Neural cell (in vitro differentiated cells): ENCODE data around the gene TRMU. TPM values are rescaled to one million over a fixed set of nuclear protein-coding genes. Genes with fewer than 3 reads are reported as not detected.

ENCODE experiments used
- H2AFZ ChIP-seq: fragments of 200-600, 300-800 bp; sonication (generic), shearing (Covaris generic); 2 replicates; pipeline ENCODE4 v1.6.0; 2014; ENCODE audit warnings: low read depth, mild to moderate bottlenecking, antibody characterized with exemption, low read length, moderate library complexity
- H3F3A ChIP-seq: fragments of 200-600 bp; shearing (Covaris generic); 2 replicates; pipeline ENCODE4 v1.6.1; 2016; ENCODE audit warnings: mild to moderate bottlenecking, moderate library complexity, mixed read lengths, antibody characterized with exemption, low read length; ENCODE audit not compliant: insufficient read depth, poor library complexity, severe bottlenecking
- H3K27ac ChIP-seq: fragments of 200-600, 300-800 bp; sonication (generic), shearing (Covaris generic); 2 replicates; pipeline ENCODE4 v1.5.1; 2014; ENCODE audit warnings: mild to moderate bottlenecking, low read length, moderate library complexity
- H3K27me3 ChIP-seq: fragments of 300-800, 200-600 bp; sonication (generic), shearing (Covaris generic); 2 replicates; pipeline ENCODE4 v1.6.0; 2014; ENCODE audit warnings: mild to moderate bottlenecking, low read depth, low read length, moderate library complexity; ENCODE audit not compliant: insufficient read depth
- H3K36me3 ChIP-seq: fragments of 300-800, 200-600 bp; sonication (generic), shearing (Covaris generic); 2 replicates; pipeline ENCODE4 v1.5.1; 2014; ENCODE audit warnings: mild to moderate bottlenecking, antibody characterized with exemption, low read length, moderate library complexity; ENCODE audit not compliant: insufficient read depth
- H3K4me2 ChIP-seq: fragments of 300-800, 200-600 bp; sonication (generic), shearing (Covaris generic); 2 replicates; pipeline ENCODE4 v1.6.0; 2014; ENCODE audit warnings: mild to moderate bottlenecking, low read length
- H3K4me3 ChIP-seq: fragments of 300-800, 200-600 bp; sonication (generic), shearing (Covaris generic); 2 replicates; pipeline ENCODE4 v1.5.1; 2014; ENCODE audit warnings: mild to moderate bottlenecking, low read length, moderate library complexity
- H3K79me2 ChIP-seq: fragments of 200-600 bp; shearing (Covaris generic); replicated peaks from 2 replicates; pipeline ENCODE4 v1.6.0; 2014; ENCODE audit warnings: mild to moderate bottlenecking, low read length, moderate library complexity; ENCODE audit not compliant: insufficient read depth
- H3K9ac ChIP-seq: fragments of 300-800, 200-600 bp; sonication (generic), shearing (Covaris generic); 2 replicates; pipeline ENCODE4 v1.6.1; 2016; ENCODE audit warnings: mild to moderate bottlenecking, low read length, mixed read lengths
- H3K9me2 ChIP-seq: fragments of 200-600 bp; shearing (Covaris generic); 2 replicates; pipeline ENCODE4 v1.6.1; 2016; ENCODE audit warnings: mild to moderate bottlenecking, low read length, mixed read lengths; ENCODE audit not compliant: insufficient read depth
- H3K9me3 ChIP-seq: fragments of 200-600, 300-800 bp; sonication (generic), shearing (Covaris generic); 2 replicates; pipeline ENCODE4 v1.6.1; 2016; ENCODE audit warnings: mild to moderate bottlenecking, mixed run types, low read length, moderate library complexity, mixed read lengths
- H4K20me1 ChIP-seq: fragments of 200-600 bp; shearing (Covaris generic); 2 replicates; pipeline ENCODE4 v1.6.1; 2016; ENCODE audit warnings: mild to moderate bottlenecking, mixed run types; ENCODE audit not compliant: insufficient read depth
- CTCF ChIP-seq: fragments of 450-650 bp; IDR thresholded peaks from 2 replicates; pipeline ENCODE4 v1.5.1; 2014; ENCODE audit warnings: antibody characterized with exemption, mild to moderate bottlenecking, moderate library complexity; ENCODE audit not compliant: poor library complexity, severe bottlenecking
- EP300 ChIP-seq: fragments of 450-650 bp; conservative IDR thresholded peaks from 2 replicates; pipeline ENCODE4 v1.6.1; 2014; ENCODE audit warnings: antibody characterized with exemption, mild to moderate bottlenecking, moderate library complexity; ENCODE audit not compliant: poor library complexity, severe bottlenecking
- EZH2 ChIP-seq: fragments of 200-600, 300-800 bp; shearing (Covaris generic), sonication (generic); IDR thresholded peaks from 2 replicates; pipeline ENCODE4 v1.6.1; 2014; ENCODE audit warnings: antibody characterized with exemption, low read length, borderline replicate concordance, mild to moderate bottlenecking; ENCODE audit not compliant: insufficient read depth, poor library complexity, severe bottlenecking
- MXI1 ChIP-seq: fragments of 450-650 bp; conservative IDR thresholded peaks from 2 replicates; pipeline ENCODE4 v1.6.1; 2014; ENCODE audit warnings: antibody characterized with exemption, mild to moderate bottlenecking; ENCODE audit not compliant: poor library complexity, severe bottlenecking
- POLR2AphosphoS5 ChIP-seq: IDR thresholded peaks from 2 replicates; pipeline ENCODE4 v1.6.1; 2012
- RAD21 ChIP-seq: fragments of 450-650 bp; conservative IDR thresholded peaks from 2 replicates; pipeline ENCODE4 v1.6.1; 2014; ENCODE audit warnings: antibody characterized with exemption, mild to moderate bottlenecking, moderate library complexity
- REST ChIP-seq: IDR thresholded peaks from 2 replicates; pipeline ENCODE4 v1.6.1; 2012; ENCODE audit warnings: borderline replicate concordance
- SMC3 ChIP-seq: fragments of 450-650 bp; conservative IDR thresholded peaks from 2 replicates; pipeline ENCODE4 v1.6.1; 2014; ENCODE audit warnings: antibody characterized with exemption, mild to moderate bottlenecking, moderate library complexity; ENCODE audit not compliant: poor library complexity
- TAF1 ChIP-seq: IDR thresholded peaks from 2 replicates; pipeline ENCODE4 v1.6.1; 2012; ENCODE audit warnings: low read depth
- polyA plus RNA-seq: library from polyadenylated mRNA; depleted of rRNA; stranded (reverse); fragments of >200 nt; gene quantifications from 2 replicates; pipeline ENCODE4 v1.2.3, GENCODE V29; 2014

The TRMU gene
- polyA plus RNA-seq, 1 donor from 2014 or later, result 72.9 TPM

GRCh38 chr22:46380581-46380980 lies 45.1 kb downstream of the TRMU start:
- Histone ChIP-seq H3K27me3 (no peaks in the 10 kb centered on the region), H3K36me3 (no peaks in the 10 kb centered on the region), H3F3A (no peaks in the 10 kb centered on the region), H3K79me2 (no peaks in the 10 kb centered on the region), H3K4me2 (no peak overlapping the region), H3K9ac (no peak overlapping the region), H3K9me3 (no peaks in the 10 kb centered on the region), H3K9me2 (no peaks in the 10 kb centered on the region), H2AFZ (no peak overlapping the region), H3K27ac (no peak overlapping the region), H3K4me3 (no peak overlapping the region), H4K20me1 (no peaks in the 10 kb centered on the region)
- no peak for TF ChIP-seq EP300
- TF ChIP-seq TAF1, result no peak
- no peak for TF ChIP-seq REST
- TF ChIP-seq SMC3, result no peak

- H3K4me3 ChIP-seq, result no peak overlapping the region
- no peak for TF ChIP-seq TAF1
- TF ChIP-seq RAD21, result no peak
- no peak for TF ChIP-seq POLR2AphosphoS5
- TF ChIP-seq SMC3, result no peak
- TF ChIP-seq MXI1, result no peak
- no peak for TF ChIP-seq CTCF
- no peak for TF ChIP-seq REST
- TF ChIP-seq EP300, result no peak
- no peak for TF ChIP-seq EZH2
- no peaks in the 10 kb centered on the region for H3K9me3 ChIP-seq
- no peaks in the 10 kb centered on the region for H3K36me3 ChIP-seq
- no peaks in the 10 kb centered on the region for H3K27me3 ChIP-seq
- H2AFZ ChIP-seq, result no peak overlapping the region
- H3K27ac ChIP-seq, result no peak overlapping the region
- no peak overlapping the region for H3K4me2 ChIP-seq
- H3F3A ChIP-seq, result no peaks in the 10 kb centered on the region
- H3K9me2 ChIP-seq, result no peaks in the 10 kb centered on the region
- H3K9ac ChIP-seq, result no peak overlapping the region
- H4K20me1 ChIP-seq, result no peaks in the 10 kb centered on the region
- no peaks in the 10 kb centered on the region for H3K79me2 ChIP-seq
These were observed 45.6 kb downstream of the TRMU start for GRCh38 chr22:46381142-46381541.
